HepG2 (cell line): ENCODE results near the gene TIMM44. TPM values are rescaled to one million over a fixed set of nuclear protein-coding genes. Genes with fewer than 3 reads are reported as not detected.

Source experiments
- AFF4 ChIP-seq: sonication (generic); formaldehyde crosslinking; IDR thresholded peaks from 2 replicates; pipeline ENCODE4 v1.4.0; 2020; ENCODE audit warnings: missing genetic modification reagents
- CENPBD1 ChIP-seq: sonication (generic); formaldehyde crosslinking; IDR thresholded peaks from 2 replicates; pipeline ENCODE4 v1.8.0; 2022; ENCODE audit warnings: missing genetic modification reagents, low read depth, mild to moderate bottlenecking, borderline replicate concordance
- DMTF1 ChIP-seq: sonication (generic); formaldehyde crosslinking; IDR thresholded peaks from 2 replicates; pipeline ENCODE4 v1.4.0; 2020; ENCODE audit warnings: mild to moderate bottlenecking, missing genetic modification reagents
- HNRNPUL1 ChIP-seq: fragments of 200-400 bp; formaldehyde crosslinking; IDR thresholded peaks from 2 replicates; pipeline ENCODE4 v1.6.1; 2017; ENCODE audit warnings: low read depth, mild to moderate bottlenecking, low read length, moderate library complexity
- JUNB ChIP-seq: sonication (generic); formaldehyde crosslinking; IDR thresholded peaks from 2 replicates; pipeline ENCODE4 v1.8.0; 2022; ENCODE audit warnings: missing genetic modification reagents, mild to moderate bottlenecking, borderline replicate concordance
- PBX3 ChIP-seq: sonication (generic); formaldehyde crosslinking; IDR thresholded peaks from 2 replicates; pipeline ENCODE4 v1.8.1; 2023; ENCODE audit warnings: missing genetic modification reagents, inconsistent platforms, borderline replicate concordance
- PHF5A ChIP-seq: IDR thresholded peaks from one replicate; pipeline ENCODE4 v1.6.1; 2018; ENCODE audit warnings: low read depth, missing genetic modification reagents; ENCODE audit not compliant: unreplicated experiment
- PTBP1 ChIP-seq: fragments of 200-400 bp; formaldehyde crosslinking; IDR thresholded peaks from 2 replicates; pipeline ENCODE4 v1.6.1; 2018; ENCODE audit warnings: low read length, low read depth; ENCODE audit not compliant: poor library complexity, severe bottlenecking
- RARG ChIP-seq: sonication (generic); formaldehyde crosslinking; IDR thresholded peaks from 2 replicates; pipeline ENCODE4 v1.4.0; 2020; ENCODE audit warnings: low read depth, mild to moderate bottlenecking, missing genetic modification reagents
- TAF1 ChIP-seq: sonication (generic); formaldehyde crosslinking; IDR thresholded peaks from 2 replicates; pipeline ENCODE4 v1.4.0; 2020; ENCODE audit warnings: missing genetic modification reagents
- ZFX ChIP-seq: sonication (generic); formaldehyde crosslinking; IDR thresholded peaks from 2 replicates; pipeline ENCODE4 v1.4.0; 2020; ENCODE audit warnings: mild to moderate bottlenecking, low read depth, missing genetic modification reagents, moderate library complexity
- ZNF274 ChIP-seq: sonication (generic); formaldehyde crosslinking; IDR thresholded peaks from 2 replicates; pipeline ENCODE4 v1.5.1; 2020; ENCODE audit warnings: mild to moderate bottlenecking, missing genetic modification reagents
- ZNF326 ChIP-seq: sonication (generic); formaldehyde crosslinking; IDR thresholded peaks from 2 replicates; pipeline ENCODE4 v1.4.0; 2020; ENCODE audit warnings: missing genetic modification reagents, borderline replicate concordance
- ZNF576 ChIP-seq: sonication (generic); formaldehyde crosslinking; IDR thresholded peaks from 2 replicates; pipeline ENCODE4 v1.4.0; 2020; ENCODE audit warnings: mild to moderate bottlenecking, missing genetic modification reagents
- ZNF670 ChIP-seq: sonication (generic); formaldehyde crosslinking; IDR thresholded peaks from 2 replicates; pipeline ENCODE4 v1.8.0; 2022; ENCODE audit warnings: mild to moderate bottlenecking, missing genetic modification reagents, borderline replicate concordance
- ZNF704 ChIP-seq: sonication (generic); formaldehyde crosslinking; IDR thresholded peaks from 2 replicates; pipeline ENCODE4 v1.8.1; 2023; ENCODE audit warnings: mild to moderate bottlenecking, inconsistent platforms, moderate library complexity, missing genetic modification reagents, borderline replicate concordance
- ZNF878 ChIP-seq: sonication (generic); formaldehyde crosslinking; IDR thresholded peaks from 2 replicates; pipeline ENCODE4 v1.8.1; 2023; ENCODE audit warnings: mild to moderate bottlenecking, missing genetic modification reagents, moderate library complexity
- ZSCAN30 ChIP-seq: sonication (generic); formaldehyde crosslinking; IDR thresholded peaks from 2 replicates; pipeline ENCODE4 v1.5.0; 2020; ENCODE audit warnings: mild to moderate bottlenecking, missing genetic modification reagents
- ZSCAN31 ChIP-seq: sonication (generic); formaldehyde crosslinking; IDR thresholded peaks from 2 replicates; pipeline ENCODE4 v1.5.0; 2020; ENCODE audit warnings: low read depth, mild to moderate bottlenecking, missing genetic modification reagents
- polyA plus RNA-seq, 8 experiments: library from polyadenylated mRNA; depleted of rRNA in 3 of 8; stranded (reverse) in 7 of 8; unstranded in 1 of 8; fragments of >200 nt; fragmentation: Illumina TruSeq in 4 of 8; extraction: Trizol in 4 of 8; gene quantifications; 2 replicates each; pipeline versions ENCODE4 v1.2.1 to v1.2.3, GENCODE V29; 2011 to 2016; ENCODE audit warnings: low read depth in 4 of 8, missing spikeins in 1 of 8, mixed read lengths in 1 of 8; ENCODE audit not compliant: insufficient read depth in 1 of 8
- total RNA-seq, 5 experiments: library from RNA; depleted of rRNA; stranded (reverse); fragments of >200 nt; fragmentation: Illumina TruSeq; extraction: Trizol; gene quantifications; 2 replicates each; pipeline ENCODE4 v1.2.3, GENCODE V29; 2016; ENCODE audit warnings: low read depth in 1 of 5

Gene TIMM44
- total and polyA plus RNA-seq, 2 of the 13 experiments (the other 11 are each of a cell fraction or from before 2014, with no cell fraction given): 42.9 to 72.6 TPM

GRCh38 chr19:7916103-7916954 is 27.1 kb downstream of the TIMM44 start (continued):
- TF ChIP-seq AFF4 (CRISPR knock-in tag) (no peak), DMTF1 (CRISPR knock-in tag) (no peak), ZNF704 (CRISPR knock-in tag) (no peak), TAF1 (CRISPR knock-in tag) (no peak), ZNF326 (CRISPR knock-in tag) (no peak), PHF5A (no peak), ZSCAN30 (no peak), CENPBD1 (CRISPR knock-in tag) (no peak), ZNF274 (CRISPR knock-in tag) (no peak; the same call in 1 of the 2 replicates), ZNF670 (no peak), ZNF878 (CRISPR knock-in tag) (no peak), PTBP1 (no peak), ZFX (CRISPR knock-in tag) (peak; percentile 71), ZSCAN31 (CRISPR knock-in tag) (no peak), RARG (CRISPR knock-in tag) (no peak), JUNB (CRISPR knock-in tag) (no peak), HNRNPUL1 (no peak), PBX3 (CRISPR knock-in tag) (no peak), ZNF576 (CRISPR knock-in tag) (no peak)
